ENCODE results near the gene RCOR2.

Gene RCOR2

GRCh38 chr11:63897459-63898146 lies 19.4 kb downstream of the RCOR2 start:
- TF ChIP-seq CTCF (IDR thresholded peaks at IDR 0.05): no peak

- no peak for TF ChIP-seq CTCF (IDR thresholded peaks at IDR 0.05)
Measured at GRCh38 chr11:63896071-63896470, 20.9 kb downstream of the RCOR2 start.

- TF ChIP-seq CTCF (IDR thresholded peaks at IDR 0.05): no peak
Measured at GRCh38 chr11:63893355-63893754, 23.6 kb downstream of the RCOR2 start.

- TF ChIP-seq CTCF (IDR thresholded peaks at IDR 0.05): no peak
Measured at GRCh38 chr11:63892228-63892627, 24.7 kb downstream of the RCOR2 start.

GRCh38 chr11:63890368-63890767 lies 26.6 kb downstream of the RCOR2 start:
- TF ChIP-seq CTCF (IDR thresholded peaks at IDR 0.05): no peak

GRCh38 chr11:63889344-63889743 lies 27.6 kb downstream of the RCOR2 start:
- no peak for TF ChIP-seq CTCF (IDR thresholded peaks at IDR 0.05)

- no peak for TF ChIP-seq CTCF (IDR thresholded peaks at IDR 0.05)
Measured at GRCh38 chr11:63888170-63889086, 28.5 kb downstream of the RCOR2 start.
